Trophoblast cell (in vitro differentiated cells and primary cell): ENCODE measurements around the gene TGDS.

Experiments
- DNase-seq, 2 donors: peaks; one replicate each; pipeline ENCODE4 v3.0.0-alpha.2; 2016
- H2AFZ ChIP-seq: 2 replicates; pipeline ENCODE4 v1.6.1; 2013; ENCODE audit warnings: low read length, moderate library complexity, mild to moderate bottlenecking; ENCODE audit not compliant: insufficient read depth, poor library complexity
- H2AK5ac ChIP-seq: 2 replicates; pipeline ENCODE4 v1.6.1; 2013; ENCODE audit warnings: mild to moderate bottlenecking, low read length
- H2BK120ac ChIP-seq: 2 replicates; pipeline ENCODE4 v1.6.1; 2013; ENCODE audit warnings: low read length, mild to moderate bottlenecking, moderate library complexity; ENCODE audit not compliant: insufficient read depth, poor library complexity
- H2BK12ac ChIP-seq: 2 replicates; pipeline ENCODE4 v1.6.1; 2013; ENCODE audit warnings: mild to moderate bottlenecking, low read length, moderate library complexity
- H2BK5ac ChIP-seq: 2 replicates; pipeline ENCODE4 v1.6.1; 2013; ENCODE audit warnings: low read length, low read depth, moderate library complexity, mild to moderate bottlenecking; ENCODE audit not compliant: poor library complexity
- H3K14ac ChIP-seq: 2 replicates; pipeline ENCODE4 v1.6.1; 2013; ENCODE audit warnings: mild to moderate bottlenecking, low read length
- H3K18ac ChIP-seq: 2 replicates; pipeline ENCODE4 v1.6.1; 2013; ENCODE audit warnings: mild to moderate bottlenecking, low read length
- H3K23ac ChIP-seq: 2 replicates; pipeline ENCODE4 v1.6.1; 2013; ENCODE audit warnings: low read length
- H3K27ac ChIP-seq: 2 replicates; pipeline ENCODE4 v1.5.1; 2013; ENCODE audit warnings: low read depth, mild to moderate bottlenecking, inconsistent platforms, low read length, moderate library complexity
- H3K27me3 ChIP-seq: 2 replicates; pipeline ENCODE4 v1.6.1; 2013; ENCODE audit warnings: inconsistent platforms, mild to moderate bottlenecking, low read length, moderate library complexity; ENCODE audit not compliant: insufficient read depth
- H3K36me3 ChIP-seq, 2 experiments: 1 replicate in 1 of 2; 2 replicates in 1 of 2; pipeline ENCODE4 v1.6.1; 2013; ENCODE audit warnings: low read length in 2 of 2, mild to moderate bottlenecking in 2 of 2, moderate library complexity in 1 of 2; ENCODE audit not compliant: insufficient read depth in 2 of 2, control insufficient read depth in 1 of 2
- H3K4ac ChIP-seq: 2 replicates; pipeline ENCODE4 v1.6.1; 2013; ENCODE audit warnings: low read depth, mild to moderate bottlenecking, low read length, moderate library complexity
- H3K4me1 ChIP-seq, 2 experiments: 1 replicate in 1 of 2; 2 replicates in 1 of 2; pipeline ENCODE4 v1.6.1; 2013; ENCODE audit warnings: low read length in 2 of 2, mild to moderate bottlenecking in 2 of 2, moderate library complexity in 1 of 2; ENCODE audit not compliant: insufficient read depth in 2 of 2, control insufficient read depth in 1 of 2
- H3K4me2 ChIP-seq: 2 replicates; pipeline ENCODE4 v1.6.1; 2013; ENCODE audit warnings: inconsistent platforms, mild to moderate bottlenecking, low read length, moderate library complexity
- H3K4me3 ChIP-seq: 2 replicates; pipeline ENCODE4 v1.5.1; 2013; ENCODE audit warnings: mild to moderate bottlenecking, low read depth, low read length, inconsistent platforms
- H3K79me1 ChIP-seq: one replicate; pipeline ENCODE4 v1.6.1; 2013; ENCODE audit warnings: low read length
- H3K79me2 ChIP-seq: 2 replicates; pipeline ENCODE4 v1.6.1; 2013; ENCODE audit warnings: low read length, mild to moderate bottlenecking; ENCODE audit not compliant: control insufficient read depth, insufficient read depth, poor library complexity
- H3K9ac ChIP-seq: 2 replicates; pipeline ENCODE4 v1.6.1; 2013; ENCODE audit warnings: mild to moderate bottlenecking, low read length
- H3K9me3 ChIP-seq: 2 replicates; pipeline ENCODE4 v1.6.1; 2013; ENCODE audit warnings: low read depth, mild to moderate bottlenecking, control low read depth, inconsistent platforms, low read length; ENCODE audit not compliant: insufficient read depth
- H4K12ac ChIP-seq: 2 replicates; pipeline ENCODE4 v1.6.1; 2013; ENCODE audit warnings: low read depth, mild to moderate bottlenecking, low read length, moderate library complexity
- H4K8ac ChIP-seq: 2 replicates; pipeline ENCODE4 v1.6.1; 2013; ENCODE audit warnings: low read depth, mild to moderate bottlenecking, low read length, moderate library complexity
- H4K91ac ChIP-seq: one replicate; pipeline ENCODE4 v1.6.1; 2013; ENCODE audit warnings: low read depth, mild to moderate bottlenecking, low read length, moderate library complexity
- WGBS: extraction: QIAGEN DNeasy Blood & Tissue Kit; methylation state at CpG from one replicate; pipeline ENCODE4 v1.1.7; 2013; ENCODE audit warnings: missing lambda C conversion rate; ENCODE audit not compliant: insufficient read length, insufficient coverage; ENCODE audit errors: extremely low coverage; 5-methylcytosine and 5-hydroxymethylcytosine counted together

Gene TGDS

DNA sequence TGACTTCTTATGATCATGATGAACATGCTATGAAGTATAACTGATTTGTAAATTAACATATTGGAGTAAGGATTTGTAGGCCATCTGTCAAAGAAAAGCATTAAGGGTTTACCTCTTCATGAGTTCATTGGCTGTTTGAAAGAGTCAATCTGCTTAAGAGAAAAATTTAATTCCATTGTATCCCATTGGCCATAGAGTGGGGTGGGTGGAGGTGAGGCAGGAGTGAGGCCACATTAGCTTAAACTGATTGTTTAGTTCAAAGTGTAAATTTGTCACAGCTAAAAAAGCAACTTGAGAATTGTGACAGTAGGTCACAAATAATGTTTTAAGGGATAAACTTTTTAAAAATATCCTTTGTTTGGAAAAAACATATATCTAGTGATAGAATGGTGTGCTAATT is 17.1 kb upstream of the TGDS start:
- no peak overlapping the region for H3K4me2 ChIP-seq
- H4K91ac ChIP-seq = no peak overlapping the region
- H3K9me3 ChIP-seq = no peaks in the 10 kb centered on the region

DNA sequence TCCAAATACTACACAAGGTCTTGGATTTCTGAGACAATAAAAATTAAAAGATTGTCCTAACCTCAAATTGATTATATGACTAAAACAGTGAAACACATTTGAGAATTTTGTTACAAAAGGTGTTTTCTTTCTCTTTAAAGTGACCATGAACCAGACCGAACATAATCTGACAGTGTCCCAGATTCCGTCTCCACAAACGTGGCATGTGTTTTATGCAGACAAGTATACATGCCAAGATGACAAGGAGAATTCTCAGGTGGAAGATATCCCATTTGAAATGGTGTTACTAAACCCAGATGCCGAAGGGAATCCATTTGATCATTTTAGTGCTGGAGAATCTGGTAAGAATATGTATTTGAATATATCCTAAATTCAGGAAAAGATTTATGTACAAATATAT is 16.1 kb upstream of the TGDS start:
- no peak overlapping the region for H4K91ac ChIP-seq
- no peak overlapping the region for H4K12ac ChIP-seq
- H3K18ac ChIP-seq = no peak overlapping the region
- H3K79me1 ChIP-seq = no peaks in the 10 kb centered on the region
- no peak overlapping the region for H2AFZ ChIP-seq
- H2BK120ac ChIP-seq = no peak overlapping the region
- no peak overlapping the region for H3K23ac ChIP-seq
- no peak overlapping the region for H2BK5ac ChIP-seq
- H3K36me3 ChIP-seq = peaks cover 5 to 6% of the 10 kb centered on the region in 2 experiments
- H2BK12ac ChIP-seq = no peak overlapping the region
- no peaks in the 10 kb centered on the region for H3K4me1 ChIP-seq
- no peak overlapping the region for H3K9ac ChIP-seq
- no peak overlapping the region for H3K4me3 ChIP-seq
- H3K9me3 ChIP-seq = no peaks in the 10 kb centered on the region
- H3K4ac ChIP-seq = no peak overlapping the region
- H3K27ac ChIP-seq = no peak overlapping the region
- no peak for DNase-seq
- no peak overlapping the region for H3K14ac ChIP-seq
- H3K4me2 ChIP-seq = no peak overlapping the region
- WGBS = no CpG with 5 or more reads among the region's 4 CpGs
- no peaks in the 10 kb centered on the region for H3K79me2 ChIP-seq
- H2AK5ac ChIP-seq = no peak overlapping the region
- H3K27me3 ChIP-seq = no peaks in the 10 kb centered on the region
- H4K8ac ChIP-seq = no peak overlapping the region

More for the DNA sequence above, 17.1 kb upstream of the TGDS start:
- Histone ChIP-seq H2BK120ac (no peak overlapping the region), H3K27me3 (no peaks in the 10 kb centered on the region), H3K4me3 (no peak overlapping the region), H2BK5ac (no peak overlapping the region), H3K4me1 (no peaks in the 10 kb centered on the region), H3K79me2 (no peaks in the 10 kb centered on the region), H2AK5ac (no peak overlapping the region), H3K23ac (no peak overlapping the region), H3K14ac (no peak overlapping the region), H4K8ac (no peak overlapping the region), H3K4ac (no peak overlapping the region), H2AFZ (no peak overlapping the region), H3K27ac (no peak overlapping the region), H2BK12ac (no peak overlapping the region), H3K36me3 (peaks cover 4% of the 10 kb centered on the region in 2 experiments), H4K12ac (no peak overlapping the region), H3K79me1 (no peaks in the 10 kb centered on the region), H3K9ac (no peak overlapping the region), H3K18ac (no peak overlapping the region)
- DNase-seq = no peak

DNA sequence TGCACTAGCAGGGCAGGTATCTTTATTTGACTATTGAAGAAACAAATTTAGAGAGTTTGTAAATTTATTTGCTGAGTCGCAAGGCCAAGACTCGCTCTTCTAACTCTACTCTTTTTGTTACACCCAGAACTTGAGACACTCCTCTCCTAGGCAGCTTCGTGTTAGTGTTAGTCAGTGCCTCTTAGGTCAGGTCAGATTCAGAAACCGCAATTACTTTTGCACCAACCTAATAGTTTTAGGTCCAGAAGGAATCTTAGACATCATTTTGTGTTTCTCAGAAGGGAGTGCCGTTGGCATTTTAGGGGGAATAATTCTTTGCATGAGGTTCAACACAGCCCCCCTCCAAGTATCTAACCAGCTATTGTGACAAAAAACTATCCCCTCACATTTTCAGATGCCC is 14.5 kb upstream of the TGDS start:
- H3K14ac ChIP-seq = no peak overlapping the region
- no peak overlapping the region for H3K4me3 ChIP-seq
- no peak overlapping the region for H2BK5ac ChIP-seq
- no peak overlapping the region for H3K27ac ChIP-seq
- no peak overlapping the region for H3K4ac ChIP-seq
- H4K91ac ChIP-seq = no peak overlapping the region
- no peak overlapping the region for H4K12ac ChIP-seq
- DNase-seq = no peak
- no peaks in the 10 kb centered on the region for H3K9me3 ChIP-seq
- H2BK12ac ChIP-seq = no peak overlapping the region
- no peak overlapping the region for H2BK120ac ChIP-seq
- no peaks in the 10 kb centered on the region for H3K4me1 ChIP-seq
- peaks cover 5 to 8% of the 10 kb centered on the region in 2 experiments for H3K36me3 ChIP-seq
- H3K79me2 ChIP-seq = no peaks in the 10 kb centered on the region
- no peaks in the 10 kb centered on the region for H3K79me1 ChIP-seq
- no peak overlapping the region for H3K4me2 ChIP-seq
- no CpG with 5 or more reads among the region's 5 CpGs for WGBS
- no peak overlapping the region for H3K23ac ChIP-seq
- no peak overlapping the region for H2AFZ ChIP-seq
- H3K9ac ChIP-seq = no peak overlapping the region
- H3K18ac ChIP-seq = no peak overlapping the region
- no peak overlapping the region for H4K8ac ChIP-seq
- no peak overlapping the region for H2AK5ac ChIP-seq
- H3K27me3 ChIP-seq = no peaks in the 10 kb centered on the region

- H3K79me1 ChIP-seq = no peaks in the 10 kb centered on the region
- H2AK5ac ChIP-seq = no peak overlapping the region
- WGBS = no CpG with 5 or more reads among the region's 2 CpGs
- no peak for DNase-seq
- no peak overlapping the region for H3K14ac ChIP-seq
- no peak overlapping the region for H3K27ac ChIP-seq
- no peak overlapping the region for H3K23ac ChIP-seq
- H4K12ac ChIP-seq = no peak overlapping the region
- no peaks in the 10 kb centered on the region for H3K79me2 ChIP-seq
- no peak overlapping the region for H2AFZ ChIP-seq
- H2BK120ac ChIP-seq = no peak overlapping the region
- H3K4me1 ChIP-seq = no peaks in the 10 kb centered on the region
- no peak overlapping the region for H2BK5ac ChIP-seq
- H4K91ac ChIP-seq = no peak overlapping the region
- H3K27me3 ChIP-seq = no peaks in the 10 kb centered on the region
- H3K9ac ChIP-seq = no peak overlapping the region
- no peak overlapping the region for H3K4me2 ChIP-seq
- no peak overlapping the region for H2BK12ac ChIP-seq
- H3K36me3 ChIP-seq = peaks cover 5 to 8% of the 10 kb centered on the region in 2 experiments
- no peak overlapping the region for H3K4me3 ChIP-seq
- H4K8ac ChIP-seq = no peak overlapping the region
- no peaks in the 10 kb centered on the region for H3K9me3 ChIP-seq
- H3K4ac ChIP-seq = no peak overlapping the region
- H3K18ac ChIP-seq = no peak overlapping the region
These were observed 13.2 kb upstream of the TGDS start for GRCh38 chr13:94609196-94609595.
